Activated CD8-positive, alpha-beta memory T cell treated with anti-CD3 and anti-CD28 coated beads, Interleukin-2, amount 50 U/mL, for 24 hours (primary cell): ENCODE data around the gene FBXL13.
"Not testable (repeated sequence)": the region's sequence is repeated elsewhere in the genome, so short reads cannot be mapped to it uniquely, and the experiment has no call there.

ENCODE experiments used
- DNase-seq: peaks from one replicate; pipeline ENCODE4 v3.0.0-alpha.2; 2020; ENCODE audit errors: extremely low read depth

The FBXL13 gene

GRCh38 chr7:102935450-102936115 is 139.0 kb downstream of the FBXL13 start:
- no peak for DNase-seq

DNA sequence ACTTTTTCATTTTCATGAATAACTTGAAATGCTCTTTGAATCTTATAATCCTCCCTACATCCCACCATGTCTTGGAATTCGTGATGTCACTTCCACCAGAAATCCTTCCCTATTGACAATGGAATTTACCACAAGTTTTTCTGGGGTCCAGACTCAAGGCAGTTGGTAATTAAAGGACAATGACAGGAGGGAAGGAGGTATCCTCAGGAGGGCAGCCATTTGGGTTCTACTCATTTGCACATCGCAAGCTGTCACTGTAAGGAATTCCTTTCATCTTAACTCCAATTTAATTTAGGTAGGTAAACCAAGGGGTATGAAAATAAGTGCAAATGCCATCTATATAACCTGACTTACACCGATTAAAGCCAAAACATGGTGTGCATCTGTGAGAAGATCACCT is 139.9 kb downstream of the FBXL13 start:
- DNase-seq, result no peak

DNA sequence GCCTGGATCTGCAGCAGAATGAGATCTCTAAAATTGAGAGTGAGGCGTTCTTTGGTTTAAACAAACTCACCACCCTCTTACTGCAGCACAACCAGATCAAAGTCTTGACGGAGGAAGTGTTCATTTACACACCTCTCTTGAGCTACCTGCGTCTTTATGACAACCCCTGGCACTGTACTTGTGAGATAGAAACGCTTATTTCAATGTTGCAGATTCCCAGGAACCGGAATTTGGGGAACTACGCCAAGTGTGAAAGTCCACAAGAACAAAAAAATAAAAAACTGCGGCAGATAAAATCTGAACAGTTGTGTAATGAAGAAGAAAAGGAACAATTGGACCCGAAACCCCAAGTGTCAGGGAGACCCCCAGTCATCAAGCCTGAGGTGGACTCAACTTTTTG is 140.4 kb downstream of the FBXL13 start:
- DNase-seq, result no peak

- DNase-seq, result no peak
Measured at GRCh38 chr7:102933763-102934162, 140.8 kb downstream of the FBXL13 start.

DNA sequence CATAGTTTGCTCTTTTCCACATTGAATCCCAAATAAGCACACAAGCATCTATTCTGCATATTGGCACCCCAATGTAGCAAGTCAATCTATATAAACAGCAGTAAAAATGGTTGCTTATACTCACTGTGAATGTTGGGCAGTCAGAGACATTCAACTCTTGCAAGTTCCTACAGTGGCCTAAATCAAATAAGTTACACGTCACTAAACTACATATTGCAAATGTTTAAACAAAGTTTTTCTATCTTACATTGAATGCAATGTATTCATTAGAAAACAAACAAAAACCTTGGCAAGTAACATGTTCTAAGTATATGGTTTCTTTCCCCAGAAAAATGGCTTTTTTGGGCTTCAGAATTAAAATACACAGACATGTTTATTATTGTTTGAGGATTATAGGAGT is 142.8 kb downstream of the FBXL13 start:
- no peak for DNase-seq

- no peak for DNase-seq
Measured at GRCh38 chr7:102927312-102927933, 147.2 kb downstream of the FBXL13 start.

GRCh38 chr7:102926783-102927140 is 147.8 kb downstream of the FBXL13 start:
- DNase-seq, result no peak

- no peak for DNase-seq
Measured at GRCh38 chr7:102925976-102926782, 148.4 kb downstream of the FBXL13 start.

GRCh38 chr7:102918845-102919244 is 155.8 kb downstream of the FBXL13 start:
- DNase-seq, result no peak

- no peak for DNase-seq
Measured at GRCh38 chr7:102917436-102918353, 156.9 kb downstream of the FBXL13 start.

GRCh38 chr7:102916881-102917280 is 157.7 kb downstream of the FBXL13 start:
- DNase-seq, result no peak

GRCh38 chr7:102916426-102916825 is 158.2 kb downstream of the FBXL13 start:
- DNase-seq, result no peak

GRCh38 chr7:102914585-102914984 is 160.0 kb downstream of the FBXL13 start:
- no peak for DNase-seq

- DNase-seq, result no peak
Measured at GRCh38 chr7:102913826-102914225, 160.8 kb downstream of the FBXL13 start.

- no peak for DNase-seq
Measured at GRCh38 chr7:102912742-102913141, 161.9 kb downstream of the FBXL13 start, which contains the start of gene LRRC17. Gene LRRC17, plus strand, starts transcription at chr7:102913000. Its CDS starts 20,914 bp downstream, at chr7:102933914.

GRCh38 chr7:102908676-102909075 is 165.9 kb downstream of the FBXL13 start:
- DNase-seq, result no peak

DNA sequence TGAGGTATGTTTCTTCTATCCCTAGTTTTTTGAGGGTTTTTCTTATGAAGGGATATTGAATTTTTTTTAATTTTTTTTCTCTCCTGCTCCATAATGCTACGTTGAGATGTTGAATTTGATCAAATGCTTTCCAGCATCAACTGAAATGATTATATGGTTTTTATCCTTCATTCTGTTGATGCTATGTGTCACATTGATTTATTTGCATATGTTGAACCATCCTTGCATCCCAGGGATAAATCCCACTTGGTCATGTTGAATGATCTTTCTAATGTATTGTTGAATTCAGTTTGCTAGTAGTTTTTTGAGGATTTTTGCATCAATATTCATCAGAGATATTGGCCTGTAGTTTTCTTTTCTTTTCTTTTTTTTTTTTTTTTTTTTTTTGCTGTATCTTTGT is 171.0 kb downstream of the FBXL13 start:
- DNase-seq, result not testable (repeated sequence)

DNA sequence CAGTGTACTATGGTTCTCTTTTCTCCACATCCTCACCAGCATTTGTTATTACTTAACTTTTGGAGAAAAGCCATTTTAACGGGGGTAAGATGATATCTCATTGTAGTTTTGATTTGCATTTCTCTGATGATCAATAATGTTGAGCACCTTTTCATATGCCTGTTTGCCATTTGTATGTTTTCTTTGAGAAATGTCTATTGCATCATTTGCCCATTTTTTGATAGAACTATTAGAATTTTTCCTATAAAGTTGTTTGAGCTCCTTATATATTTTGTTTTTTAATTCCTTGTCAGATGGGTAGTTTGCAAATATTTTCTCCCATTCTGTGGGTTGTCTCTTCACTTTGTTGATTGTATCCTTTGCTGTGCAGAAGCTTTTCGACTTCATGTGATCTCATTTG is 172.5 kb downstream of the FBXL13 start:
- not testable (repeated sequence) for DNase-seq

GRCh38 chr7:102898532-102898859 is 176.1 kb downstream of the FBXL13 start:
- DNase-seq, result no peak

DNA sequence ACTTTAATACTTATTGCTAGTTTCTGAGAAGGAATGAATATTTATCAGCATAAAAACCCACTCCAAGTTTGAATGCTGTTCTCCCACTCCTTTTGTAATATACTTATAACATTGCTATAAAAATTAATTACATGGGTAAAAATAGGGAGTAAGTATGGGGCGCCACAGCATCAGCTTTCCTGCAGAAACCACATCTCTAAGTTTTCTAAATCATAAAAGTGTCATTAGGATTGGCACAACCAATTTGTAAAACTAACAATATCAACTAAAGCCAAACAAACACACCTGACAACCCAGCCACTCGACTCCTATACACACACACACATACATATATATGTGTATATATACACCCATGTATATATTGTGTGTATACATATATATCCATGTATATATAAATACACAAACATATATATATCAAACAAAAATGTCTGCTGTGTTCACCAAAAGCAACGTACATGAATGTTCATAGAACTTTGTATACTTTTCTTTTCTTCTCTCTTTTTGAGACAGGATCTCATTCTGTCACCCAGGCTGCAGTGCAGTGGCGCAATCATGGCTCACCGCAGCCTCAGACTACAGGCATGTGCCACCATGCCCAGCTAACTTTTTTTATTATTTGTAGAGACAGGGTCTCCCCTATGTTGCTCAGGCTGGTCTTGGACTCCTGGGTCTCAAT is 176.6 kb downstream of the FBXL13 start:
- DNase-seq, result no peak

DNA sequence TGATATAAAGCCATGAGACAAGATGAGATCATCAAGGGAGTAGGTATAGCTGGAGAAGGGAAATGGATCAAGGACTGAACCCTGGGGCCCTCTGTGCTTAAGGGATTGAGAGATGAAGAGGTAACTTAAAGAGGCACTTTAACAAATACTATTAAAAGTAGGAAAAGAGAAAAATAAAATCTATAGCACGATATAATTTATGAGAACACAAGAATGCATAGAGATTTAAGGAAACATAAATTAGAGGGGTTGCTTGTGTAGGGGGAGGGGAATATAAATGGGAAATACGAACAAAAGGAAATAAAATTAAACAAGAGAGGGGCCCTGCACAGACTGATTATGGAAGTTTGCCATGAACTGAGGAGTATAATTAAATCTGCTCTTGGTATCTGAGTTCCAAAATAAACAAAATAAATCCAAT is 177.4 kb downstream of the FBXL13 start:
- no peak for DNase-seq
